PFSK-1 (cell line): ENCODE data around the gene TPPP.

Source experiments
- POLR2AphosphoS5 ChIP-seq: IDR thresholded peaks from 2 replicates; pipeline ENCODE4 v1.6.1; 2012; ENCODE audit warnings: low read depth, mild to moderate bottlenecking, control low read depth, low read length, moderate library complexity
- REST ChIP-seq, 2 experiments: IDR thresholded peaks; 2 replicates each; pipeline versions ENCODE4 v1.6.1 to v1.8.0; 2011 to 2012; ENCODE audit warnings: low read depth in 2 of 2, low read length in 2 of 2, control low read depth in 1 of 2, inconsistent platforms in 1 of 2, mild to moderate bottlenecking in 1 of 2, moderate library complexity in 1 of 2; ENCODE audit not compliant: insufficient read depth in 1 of 2
- SIN3A ChIP-seq: IDR thresholded peaks from 2 replicates; pipeline ENCODE4 v1.6.1; 2012; ENCODE audit warnings: mild to moderate bottlenecking, low read length, moderate library complexity, borderline replicate concordance; ENCODE audit not compliant: insufficient read depth

DNA sequence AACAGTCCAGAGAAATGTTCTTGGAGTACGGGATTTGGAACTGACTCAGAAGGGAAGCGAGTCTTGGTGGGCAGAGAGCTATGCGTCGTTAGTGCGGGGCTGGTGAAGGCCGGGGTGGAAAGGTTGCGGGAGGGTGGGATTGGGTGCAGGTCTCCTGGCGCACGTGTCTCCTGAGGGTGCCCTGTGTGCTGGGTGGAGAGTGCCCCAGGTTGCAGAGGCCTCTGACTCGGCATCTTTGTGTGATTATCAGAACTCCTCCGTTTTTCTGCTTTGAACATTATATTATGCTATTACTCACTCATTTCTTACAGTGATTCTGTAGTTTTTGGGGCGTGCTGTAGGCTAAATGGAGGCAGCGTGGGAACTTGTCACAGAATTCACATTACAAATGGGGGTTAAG, 69.6 kb downstream of the TPPP start:
- TF ChIP-seq SIN3A (no peak), POLR2AphosphoS5 (no peak), REST (IDR thresholded peaks at IDR 0.05; ENCODE audit: insufficient read depth in 1 of 2, low read depth in 2 of 2, low read length in 2 of 2) (no peak)
